Measurements from ENCODE around the gene C11orf97.
"Not testable (repeated sequence)": the region's sequence is repeated elsewhere in the genome, so short reads cannot be mapped to it uniquely, and the experiment has no call there.

GRCh38 chr11:94506513-94506912 is 5.7 kb upstream of the C11orf97 start:
- TF ChIP-seq CTCF (conservative IDR thresholded peaks at IDR 0.05 in 1 of 2, IDR thresholded peaks at IDR 0.05 in 1 of 2; ENCODE audit: extremely low read depth in 1 of 2, insufficient read depth in 1 of 2, low read depth in 1 of 2, low read length in 2 of 2); EZH2 (IDR thresholded peaks at IDR 0.05; ENCODE audit: borderline replicate concordance, low read length): not testable (repeated sequence)

Data from mammary epithelial cell (primary cell).